GM18861 (cell line): Measurements from ENCODE around the gene IDH3A.
A peak's percentile ranks its signal among the peaks of the same experiment; 100 is the strongest.
"Not testable (repeated sequence)": the region's sequence is repeated elsewhere in the genome, so short reads cannot be mapped to it uniquely, and the experiment has no call there.

Experiments used
- ATAC-seq: cut with Tn5 transposase; IDR thresholded peaks from one replicate; pipeline ENCODE4 v1.9.1; 2021; ENCODE audit not compliant: unreplicated experiment

The IDH3A gene

DNA sequence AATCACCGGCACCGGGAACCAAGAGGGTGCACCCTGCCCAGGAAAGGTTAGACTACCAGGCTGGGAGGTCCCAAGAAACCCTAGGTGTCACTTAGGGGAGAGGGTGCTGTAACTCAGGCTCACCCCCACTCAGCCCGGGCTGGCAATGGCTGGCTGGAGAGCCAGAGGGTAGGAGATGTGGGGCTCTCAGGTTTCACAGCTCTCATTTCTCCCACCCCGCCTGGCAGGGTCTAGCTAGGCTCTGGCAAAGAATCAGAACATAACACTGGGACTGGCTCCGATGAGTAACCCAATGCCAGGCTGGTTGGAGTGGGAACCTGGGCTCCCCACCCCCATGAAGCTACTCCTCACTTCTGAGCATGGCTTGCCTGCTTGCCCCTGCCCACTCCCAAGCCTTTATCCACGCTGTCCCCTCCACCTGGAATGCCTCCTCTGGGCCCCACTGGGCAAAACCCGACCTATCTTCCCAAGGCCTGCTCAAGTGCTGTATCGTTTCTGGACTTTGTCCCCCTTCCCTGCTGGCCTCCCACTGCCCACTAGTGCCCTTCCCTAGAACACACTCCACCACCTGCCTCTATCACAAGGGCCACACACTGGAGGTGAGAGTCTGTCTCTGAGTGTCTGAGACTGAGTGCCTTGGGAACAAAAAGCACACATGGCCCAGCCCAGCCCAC is 19.9 kb upstream of the IDH3A start:
- ATAC-seq, result no peak

DNA sequence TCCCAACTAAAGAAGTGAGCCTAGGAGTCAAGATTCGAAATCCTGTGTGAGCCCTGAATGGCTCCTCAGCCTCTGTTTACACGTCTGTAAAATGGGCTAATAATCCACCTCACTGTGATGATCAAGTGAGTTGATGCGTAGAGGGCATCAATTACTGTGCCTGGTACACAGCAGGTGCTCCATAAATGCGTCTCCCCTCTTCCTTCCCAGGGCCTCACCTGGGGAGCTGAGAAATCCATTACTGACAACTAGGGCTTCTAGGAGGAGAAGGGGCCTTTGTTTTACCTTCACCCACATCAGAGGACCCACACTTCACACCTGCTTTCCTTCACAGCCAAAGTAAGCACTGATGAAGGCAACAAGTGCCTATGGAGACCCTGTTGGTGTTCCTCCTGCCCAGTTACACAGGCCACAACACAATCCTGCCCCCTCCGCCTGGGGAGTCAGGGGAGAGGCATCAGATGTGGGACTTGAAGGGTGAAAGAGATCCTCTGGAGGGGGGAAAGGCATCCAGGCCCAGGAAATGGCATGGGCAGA is 19.3 kb upstream of the IDH3A start:
- no peak for ATAC-seq

DNA sequence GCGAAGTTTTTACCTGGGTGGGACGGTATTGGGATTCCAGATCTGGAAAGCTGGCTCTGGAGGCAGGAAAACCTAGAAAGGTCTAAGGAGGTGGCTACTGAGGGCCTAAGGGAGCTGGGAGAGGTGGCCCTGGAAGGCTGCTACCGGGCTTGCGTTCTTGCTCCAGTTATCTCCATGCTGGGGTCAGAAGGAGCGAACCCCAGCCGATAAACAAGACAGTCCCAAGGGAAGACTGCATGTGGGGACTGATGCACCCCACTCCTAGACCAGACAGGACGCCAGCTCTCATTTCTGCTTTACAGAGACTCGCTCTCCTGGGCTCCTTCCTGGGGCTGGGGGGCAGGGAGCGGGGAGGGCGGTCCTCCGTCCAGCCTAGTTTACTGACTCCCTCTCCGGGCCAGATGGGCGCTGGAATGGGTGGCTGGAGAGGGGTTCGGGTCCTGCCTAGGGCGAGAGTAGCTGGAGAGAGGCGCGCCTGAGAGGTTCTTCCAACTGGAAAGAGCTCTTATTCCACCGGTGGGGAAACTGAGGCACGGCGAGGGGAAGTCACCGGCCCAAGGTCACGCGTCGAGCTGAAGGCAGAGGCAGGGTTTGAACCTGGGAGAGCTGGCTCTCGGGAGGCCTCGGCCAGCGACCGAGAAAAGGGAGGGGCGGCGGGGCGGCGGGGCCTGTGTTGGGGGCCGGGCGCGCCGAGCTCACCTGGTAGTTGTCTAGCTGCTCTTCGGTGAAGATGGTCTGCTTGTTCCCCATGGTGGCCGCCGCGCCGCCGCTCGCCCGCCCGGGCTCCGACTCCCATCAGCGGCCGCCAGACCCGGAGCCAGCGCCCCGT is 18.5 kb upstream of the IDH3A start:
- peak; percentile 37 for ATAC-seq

DNA sequence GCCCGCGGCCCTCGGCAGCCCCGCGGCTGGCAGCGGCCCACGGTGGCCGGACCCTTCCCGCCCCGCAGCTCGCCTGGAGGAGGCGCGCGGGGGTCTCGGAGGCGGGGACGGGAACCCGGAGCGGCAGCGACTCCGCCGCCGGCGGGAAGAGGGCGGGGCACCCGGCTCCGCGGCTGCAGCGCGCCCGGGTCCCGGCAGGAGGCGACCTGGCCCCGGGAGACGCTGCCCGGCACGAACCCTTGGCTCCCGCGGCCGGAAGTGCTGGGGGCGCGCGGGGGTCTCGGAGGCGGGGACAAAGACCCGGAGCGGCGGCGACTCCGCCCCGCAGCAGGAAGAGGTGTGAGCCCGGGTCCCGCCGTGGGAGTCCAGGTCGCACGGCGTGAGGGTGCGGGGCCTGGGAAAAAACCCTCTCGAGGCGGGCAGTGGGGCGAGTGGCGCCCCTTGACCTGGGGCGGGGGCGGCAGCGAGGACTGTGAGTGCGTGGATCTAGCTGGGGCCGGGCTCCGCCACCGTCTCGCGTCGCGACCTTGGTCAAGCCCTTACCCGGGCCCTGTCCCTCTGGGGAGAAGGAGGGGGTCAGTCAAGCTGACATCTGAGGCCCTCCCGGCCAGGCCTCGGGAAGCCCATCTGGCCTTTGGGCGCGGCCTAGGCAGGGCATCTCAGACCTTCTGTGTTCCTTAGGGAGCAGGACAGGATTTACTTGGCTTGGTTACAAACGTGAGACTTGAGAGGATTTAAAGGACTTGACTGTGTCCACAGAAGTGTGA is 17.7 kb upstream of the IDH3A start, which contains the start of gene CIB2:
TSS of gene CIB2 (minus strand) at position 151 of the 767 bp plus-strand sequence. CDS start 230 bp downstream, outside the sequence.
- peak; percentile 66 for ATAC-seq

DNA sequence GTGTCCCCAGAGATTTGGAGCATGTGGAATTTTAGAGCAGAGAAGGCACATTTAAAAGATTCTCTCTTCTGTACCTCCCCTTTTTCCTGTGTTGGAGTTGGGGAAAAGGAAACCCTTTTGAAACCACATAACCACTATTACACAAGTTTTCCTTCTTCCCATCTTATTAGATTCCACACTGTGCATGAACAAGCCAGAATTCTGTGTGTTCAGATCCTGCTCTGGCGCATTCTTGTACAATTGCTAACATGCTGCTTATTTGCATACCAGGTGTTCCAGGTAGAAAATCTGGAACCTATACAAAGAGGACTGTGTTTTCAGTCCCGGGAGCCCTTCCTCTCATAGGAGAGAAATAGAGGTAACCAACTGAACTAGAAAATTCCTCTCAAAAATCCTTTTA is 15.4 kb upstream of the IDH3A start:
- no peak for ATAC-seq

DNA sequence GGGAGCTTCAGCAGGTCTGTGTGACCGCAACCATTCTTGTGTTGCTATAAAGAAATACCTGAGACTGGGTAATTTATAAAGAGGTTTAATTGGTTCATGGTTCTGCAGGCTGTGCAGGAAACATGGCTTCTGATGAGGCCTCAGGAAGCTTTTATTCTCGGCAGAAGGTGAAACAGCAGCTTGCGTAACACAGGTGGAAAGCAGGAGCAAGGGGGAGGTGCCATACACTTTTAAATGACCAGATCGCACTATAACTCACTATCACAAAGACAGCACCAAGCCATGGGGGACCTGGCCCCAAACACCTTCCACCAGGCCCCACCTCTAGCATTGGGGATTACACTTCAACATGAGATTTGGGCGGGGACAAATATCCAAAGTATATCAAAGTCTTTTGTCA is 9.6 kb upstream of the IDH3A start:
- no peak for ATAC-seq

DNA sequence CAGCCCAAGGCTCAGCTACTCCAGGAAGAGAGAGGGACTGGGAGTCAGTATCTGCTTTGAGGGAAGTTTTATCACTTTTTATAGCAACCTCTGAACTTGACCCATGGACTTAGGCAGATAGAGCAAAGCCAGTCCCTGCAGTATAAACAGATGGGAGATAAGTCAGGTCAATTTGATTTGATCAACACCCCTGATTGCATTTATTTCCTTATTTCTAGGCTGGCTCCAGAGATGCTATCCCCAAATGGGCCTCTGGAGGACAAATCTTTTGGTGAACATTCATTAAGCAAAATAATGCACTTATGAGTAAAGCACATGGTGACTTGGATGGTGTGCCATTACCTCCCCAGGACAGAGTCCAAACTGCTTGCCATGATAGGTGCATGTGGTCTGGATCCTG is 8.9 kb upstream of the IDH3A start:
- ATAC-seq, result no peak

DNA sequence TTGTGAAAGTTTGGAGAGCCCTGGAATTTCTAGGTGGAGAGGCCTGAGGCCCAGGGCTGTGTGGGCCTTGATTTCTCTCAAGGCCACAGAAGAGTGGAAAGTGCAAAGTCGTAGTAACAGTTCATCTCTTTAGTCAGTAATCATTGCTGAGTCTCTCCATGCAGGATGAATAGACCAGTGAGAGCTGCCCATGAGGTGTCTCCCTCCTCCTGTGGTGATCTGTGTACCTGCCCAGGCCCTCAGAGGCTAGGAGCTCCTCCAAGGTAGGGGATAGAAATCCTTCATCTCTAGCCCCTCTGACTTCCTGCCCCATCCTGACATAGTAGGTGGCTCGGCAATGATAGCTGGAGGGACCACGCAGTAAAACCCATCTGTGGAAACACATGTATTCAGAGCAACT is 6.8 kb upstream of the IDH3A start:
- no peak for ATAC-seq

DNA sequence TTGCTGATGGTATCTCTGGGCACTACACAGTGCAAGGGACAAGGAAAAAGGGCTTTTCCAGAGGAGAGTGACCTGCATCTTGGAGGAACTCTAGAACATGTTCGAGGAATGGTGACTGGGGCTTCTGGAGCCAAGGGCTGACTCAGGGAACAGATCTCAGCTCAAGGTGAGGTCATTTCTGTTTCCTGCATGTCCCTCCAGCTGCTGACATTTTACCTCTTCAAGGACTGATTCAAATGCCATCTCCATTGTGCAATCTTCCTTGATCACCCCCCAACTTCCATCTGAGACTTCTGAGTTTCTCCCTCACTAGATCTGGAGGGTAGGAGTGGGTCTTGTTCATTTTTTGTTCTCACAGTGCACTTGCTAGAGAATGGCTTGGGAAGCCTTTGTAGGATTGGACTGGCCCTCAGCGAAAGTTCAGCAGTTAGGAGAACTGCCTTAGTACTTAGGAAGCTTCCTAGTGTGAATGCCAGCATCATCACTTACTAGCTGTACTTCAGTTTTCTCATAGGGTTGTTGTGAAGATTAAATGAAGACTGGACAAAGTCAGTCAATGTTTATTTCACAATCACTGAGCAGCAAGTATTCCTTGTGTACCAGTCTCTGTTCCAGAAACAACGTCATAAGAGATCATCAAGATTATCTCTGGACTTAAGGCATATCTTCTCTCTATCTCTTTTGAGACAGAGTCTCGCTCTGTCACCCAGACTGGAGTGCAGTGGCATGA is 2.6 kb upstream of the IDH3A start:
- no peak for ATAC-seq

DNA sequence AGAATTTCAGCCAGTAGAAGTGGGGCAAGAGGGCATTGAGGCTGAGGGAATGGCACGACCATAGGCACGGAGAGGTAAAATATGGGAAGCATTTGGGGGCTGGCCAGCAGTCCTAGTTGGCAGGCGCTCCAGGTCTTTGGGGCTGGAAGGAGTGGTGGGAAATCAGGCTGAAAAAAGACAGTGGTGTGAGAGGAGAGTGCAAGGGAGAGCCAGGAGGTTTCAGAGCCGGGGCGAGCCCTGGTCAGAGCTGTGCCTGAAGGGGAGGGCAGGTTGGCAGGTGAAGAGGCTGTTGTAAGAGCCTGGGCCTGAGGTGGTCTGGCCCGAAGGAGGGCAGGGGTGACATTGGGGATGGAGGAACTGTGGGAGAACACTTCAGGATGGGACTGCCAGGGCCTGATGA is 1.6 kb upstream of the IDH3A start:
- no peak for ATAC-seq

DNA sequence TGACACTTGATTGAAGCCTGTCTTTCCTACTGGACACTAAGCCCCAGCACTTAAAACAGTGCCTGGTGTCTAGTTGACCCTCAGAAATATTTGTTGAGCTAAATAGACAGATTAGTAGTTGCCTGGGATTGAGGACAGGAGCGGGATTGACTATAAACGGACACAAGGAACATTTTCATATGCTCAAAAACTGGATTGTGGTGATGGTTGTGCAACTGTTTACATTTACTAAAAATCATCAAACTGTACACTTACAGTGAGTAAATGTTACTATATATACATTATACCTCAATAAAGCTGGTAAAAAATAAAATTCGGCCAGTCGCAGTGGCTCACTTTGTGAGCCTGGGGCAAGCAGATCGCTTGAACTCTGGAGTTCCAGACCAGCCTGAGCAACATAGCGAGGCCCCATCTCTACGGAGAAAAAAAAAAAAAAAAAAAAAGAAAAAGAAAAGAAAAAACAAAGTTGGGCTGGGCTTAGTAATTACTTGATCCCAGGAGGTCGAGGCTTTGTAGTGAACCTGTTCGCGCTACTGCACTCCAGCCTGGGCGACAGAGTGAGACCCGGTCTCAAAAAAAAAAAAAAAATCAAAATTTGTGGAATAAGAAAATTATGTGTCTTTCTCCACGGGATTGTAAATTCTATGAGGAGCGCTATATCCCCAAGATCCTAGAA is 632 bp upstream of the IDH3A start:
- ATAC-seq, result no peak

DNA sequence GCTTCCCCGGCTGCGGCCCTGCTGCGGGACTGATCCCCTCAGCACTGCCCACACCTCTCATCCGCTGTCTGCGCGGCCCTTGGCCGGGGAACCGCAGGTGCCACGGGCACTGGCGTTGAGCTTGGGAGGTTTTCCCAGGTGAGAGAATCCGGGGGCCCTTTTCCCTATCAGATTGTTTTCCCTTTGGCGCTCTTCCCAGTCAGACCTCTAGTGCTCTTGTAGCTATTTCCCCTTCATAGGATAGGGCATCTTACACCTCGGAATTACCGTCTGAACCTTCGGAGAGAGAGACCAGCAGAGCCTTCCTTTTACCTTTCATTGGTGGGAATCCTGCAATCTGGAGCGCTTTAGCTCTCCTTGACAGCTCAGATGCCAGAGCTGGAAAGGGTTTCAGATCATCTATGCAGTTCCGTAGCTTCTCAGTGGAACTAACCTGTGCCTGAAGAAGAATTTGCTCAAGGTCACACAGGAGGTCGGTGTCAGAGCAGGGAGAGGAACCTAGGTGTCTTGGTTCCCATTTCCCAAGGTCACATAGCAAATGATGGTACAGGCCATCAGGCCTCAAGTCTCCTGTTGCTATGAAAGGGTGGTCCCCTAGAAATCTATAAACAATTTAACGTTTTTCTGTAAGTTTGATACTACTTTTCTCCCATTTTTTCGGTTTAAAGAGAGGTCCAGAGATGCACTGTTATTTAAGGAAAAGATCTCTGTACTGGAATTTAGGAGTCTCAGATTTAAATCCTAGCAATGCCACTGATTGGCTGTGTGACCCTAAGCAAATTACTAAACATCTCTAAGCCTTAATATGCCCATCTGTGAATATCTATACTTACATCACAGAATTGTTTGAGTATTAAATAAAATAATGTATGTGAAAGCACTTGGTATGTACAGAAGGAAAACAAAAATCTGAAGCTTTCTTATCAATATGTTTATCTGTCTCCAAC is 916 bp downstream of the IDH3A start:
- no peak for ATAC-seq

DNA sequence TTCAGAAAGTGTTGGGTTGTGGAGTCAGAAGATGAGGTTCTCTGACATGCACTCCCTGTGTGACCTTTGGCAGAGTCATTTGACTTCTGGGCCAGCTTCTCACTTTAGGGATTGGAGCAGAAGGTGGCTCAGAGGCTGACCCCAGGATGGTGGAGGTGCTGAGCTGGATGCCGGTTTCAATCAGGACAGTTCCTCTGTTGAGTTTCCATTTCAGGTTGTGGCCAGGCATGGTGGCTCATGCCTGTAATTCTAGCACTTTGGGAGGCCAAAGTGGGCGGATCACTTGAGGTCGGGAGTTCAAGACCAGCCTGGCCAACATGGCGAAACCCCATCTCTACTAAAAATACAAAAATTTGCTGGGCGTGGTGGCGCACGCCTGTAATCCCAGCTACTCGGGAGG is 1.9 kb downstream of the IDH3A start:
- ATAC-seq, result not testable (repeated sequence)

DNA sequence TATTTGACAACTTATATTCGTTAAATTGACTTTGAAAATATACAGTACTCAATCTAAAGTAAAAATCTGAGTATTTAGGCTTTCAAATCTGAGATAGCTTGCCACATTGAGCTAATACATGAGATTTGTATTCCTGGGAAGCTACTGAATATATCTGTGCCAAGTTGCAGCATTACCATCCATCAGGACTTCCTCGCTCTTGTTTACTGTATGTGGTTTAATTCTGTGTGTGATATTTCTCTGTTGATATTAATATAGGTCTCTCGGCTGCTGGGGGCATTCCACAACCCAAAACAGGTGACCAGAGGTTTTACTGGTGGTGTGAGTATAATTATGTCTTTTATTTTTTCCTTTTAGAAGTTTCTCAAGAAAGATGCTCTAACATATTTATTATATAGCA is 5.8 kb downstream of the IDH3A start:
- no peak for ATAC-seq

DNA sequence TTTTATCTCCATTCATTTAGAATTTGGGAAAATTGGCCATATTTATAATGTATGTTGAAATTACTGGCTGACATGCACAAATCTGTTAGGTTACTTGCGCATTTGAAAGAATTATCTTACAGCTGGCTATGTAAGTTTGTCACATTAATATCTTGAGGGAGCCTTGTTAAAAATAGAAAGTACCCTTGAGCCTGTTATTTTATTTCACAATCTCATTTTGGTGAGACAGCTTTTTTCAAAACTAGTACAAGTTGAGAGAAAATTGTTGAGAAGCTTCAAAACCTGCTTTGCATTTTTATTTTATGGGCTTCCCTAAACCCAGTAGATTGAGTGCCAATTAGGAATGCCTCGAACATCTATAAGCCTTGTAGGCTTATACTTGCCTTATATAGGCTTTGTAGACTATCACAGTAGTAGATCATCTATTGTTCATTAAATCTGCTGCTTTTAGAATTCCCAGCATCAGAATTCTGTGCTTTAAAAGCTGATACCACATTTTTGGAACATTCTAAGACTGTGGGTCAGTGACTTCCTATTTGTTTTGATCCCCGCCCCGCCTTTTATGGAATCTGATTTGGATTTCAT is 6.3 kb downstream of the IDH3A start:
- ATAC-seq, result no peak

DNA sequence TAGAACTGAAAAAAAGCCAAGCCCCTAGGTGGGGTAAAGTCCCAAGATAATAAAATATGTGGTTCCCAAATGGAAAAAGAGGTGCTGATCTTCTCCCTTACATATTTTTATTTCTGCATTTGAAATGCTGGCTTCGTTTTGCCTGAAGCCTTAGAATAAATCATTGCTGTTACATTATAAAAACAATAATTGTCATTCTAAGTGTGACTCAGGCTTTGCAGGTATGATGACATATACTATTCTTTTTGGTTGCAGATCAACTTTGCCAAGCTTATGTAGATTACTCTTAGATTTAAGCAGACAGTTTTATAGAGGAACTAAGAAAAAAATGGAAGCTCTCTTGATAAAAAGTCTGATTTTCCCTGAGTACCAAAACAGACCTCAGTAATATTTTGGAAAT is 7.5 kb downstream of the IDH3A start:
- no peak for ATAC-seq

DNA sequence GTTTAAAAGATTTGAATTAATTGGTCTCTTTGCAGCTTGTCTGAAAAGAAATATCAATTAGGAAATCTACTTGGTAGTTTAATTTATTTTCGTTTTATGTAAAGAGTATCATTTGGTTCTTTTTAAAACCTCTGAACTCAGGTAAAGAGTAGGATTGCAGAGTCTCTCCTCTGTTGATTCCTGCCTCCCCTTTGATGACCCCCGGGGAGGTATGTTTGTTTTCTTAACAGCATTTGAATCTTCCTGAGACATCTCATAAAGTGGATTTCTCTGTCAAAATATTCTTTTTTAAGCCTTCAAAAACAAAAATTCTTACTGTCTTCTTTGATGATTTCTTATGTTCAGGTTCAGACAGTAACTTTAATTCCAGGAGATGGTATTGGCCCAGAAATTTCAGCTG is 8.0 kb downstream of the IDH3A start:
- no peak for ATAC-seq

DNA sequence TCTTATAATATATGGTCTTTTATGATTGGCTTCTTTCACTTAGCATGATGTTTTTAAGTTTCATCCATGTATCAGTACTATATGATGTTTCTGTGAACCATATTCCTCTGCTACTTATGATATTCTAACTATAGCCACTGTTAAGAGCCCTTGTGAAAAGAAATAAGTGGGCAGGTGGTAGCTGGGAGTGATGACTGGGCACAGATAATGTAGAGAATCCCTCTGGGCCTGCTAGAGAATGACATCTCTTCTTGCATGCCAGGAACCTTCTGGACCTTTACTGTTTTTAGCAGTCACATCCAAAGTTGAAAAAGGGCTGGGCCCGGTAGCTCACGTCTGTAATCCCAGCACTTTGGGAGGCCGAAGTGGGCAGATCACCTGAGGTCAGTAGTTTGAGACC is 10.2 kb downstream of the IDH3A start:
- ATAC-seq, result no peak

DNA sequence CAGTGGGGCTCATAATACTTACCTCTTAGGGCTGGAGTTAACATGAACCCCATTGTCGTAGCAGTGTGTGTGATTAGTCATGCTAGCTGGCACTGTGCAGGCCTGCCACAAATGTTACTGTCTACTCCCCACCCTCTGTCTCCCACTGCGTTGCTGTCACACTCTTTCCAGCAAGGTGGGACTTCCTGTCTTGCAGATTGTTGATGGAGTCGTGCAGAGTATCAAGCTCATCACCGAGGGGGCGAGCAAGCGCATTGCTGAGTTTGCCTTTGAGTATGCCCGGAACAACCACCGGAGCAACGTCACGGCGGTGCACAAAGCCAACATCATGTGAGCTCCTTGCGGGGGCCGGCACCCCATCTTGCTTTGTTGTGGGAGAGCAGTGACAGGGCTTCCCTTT is 12.9 kb downstream of the IDH3A start:
- ATAC-seq, result no peak
